Spleen (tissue), 11 donors: Measurements from ENCODE around the gene ZNF768. TPM values are rescaled to one million over a fixed set of nuclear protein-coding genes. Genes with fewer than 3 reads are reported as not detected.

Experiments
- DNase-seq: peaks from one replicate; pipeline ENCODE4 v3.0.0-alpha.2; 2020
- H3K27ac ChIP-seq, 8 donors: fragments of 200-600 bp; sonication (generic) in 7 of 8; 1 replicate in 4 of 8; 2 replicates in 4 of 8; pipeline versions ENCODE4 v1.5.0 to v1.8.0; 2016 to 2021; ENCODE audit warnings: inconsistent platforms in 4 of 8, mild to moderate bottlenecking in 4 of 8, moderate library complexity in 1 of 8
- H3K27me3 ChIP-seq, 7 donors: fragments of 200-600 bp; sonication (generic) in 6 of 7; replicated peaks in 1 of 7; 1 replicate in 4 of 7; 2 replicates in 3 of 7; pipeline versions ENCODE4 v1.5.0 to v1.8.0; 2016 to 2021; ENCODE audit warnings: inconsistent platforms in 3 of 7, mild to moderate bottlenecking in 1 of 7
- H3K36me3 ChIP-seq, 6 donors: fragments of 200-600 bp; sonication (generic) in 5 of 6; 1 replicate in 4 of 6; 2 replicates in 2 of 6; pipeline versions ENCODE4 v1.5.0 to v1.8.0; 2016 to 2021; ENCODE audit warnings: inconsistent platforms in 2 of 6
- H3K4me1 ChIP-seq, 6 donors: fragments of 200-600 bp; sonication (generic) in 5 of 6; 1 replicate in 3 of 6; 2 replicates in 3 of 6; pipeline versions ENCODE4 v1.5.0 to v1.8.0; 2016 to 2021; ENCODE audit warnings: inconsistent platforms in 3 of 6
- H3K4me3 ChIP-seq, 8 donors: fragments of 200-600 bp; sonication (generic) in 7 of 8; 1 replicate in 4 of 8; 2 replicates in 4 of 8; pipeline versions ENCODE4 v1.5.0 to v1.8.0; 2016 to 2021; ENCODE audit warnings: inconsistent platforms in 4 of 8, mild to moderate bottlenecking in 4 of 8, moderate library complexity in 2 of 8
- H3K9me3 ChIP-seq, 8 donors: fragments of 200-600 bp; sonication (generic) in 7 of 8; 1 replicate in 4 of 8; 2 replicates in 4 of 8; pipeline versions ENCODE4 v1.5.0 to v1.8.0; 2016 to 2021; ENCODE audit warnings: inconsistent platforms in 4 of 8
- CTCF ChIP-seq, 11 experiments: fragments of 200-600 bp in 7 of 11; fragments of 450-650 bp in 4 of 11; sonication (generic) in 4 of 11; IDR thresholded peaks in 8 of 11; conservative IDR thresholded peaks in 3 of 11; 1 replicate in 7 of 11; 2 replicates in 4 of 11; pipeline versions ENCODE4 v1.4.0 to v1.8.0; 2016 to 2021; ENCODE audit warnings: antibody characterized with exemption in 11 of 11, inconsistent platforms in 4 of 11, mild to moderate bottlenecking in 1 of 11
- POLR2A ChIP-seq, 3 donors: fragments of 450-650 bp; IDR thresholded peaks; one replicate each; pipeline ENCODE4 v1.5.1; 2017; ENCODE audit warnings: antibody characterized with exemption in 3 of 3, mild to moderate bottlenecking in 1 of 3
- POLR2AphosphoS5 ChIP-seq, 3 donors: sonication (generic); formaldehyde crosslinking; IDR thresholded peaks; one replicate each; pipeline ENCODE4 v1.5.1; 2017; ENCODE audit warnings: antibody characterized with exemption in 3 of 3
- WGBS, 5 donors: extraction: QIAGEN DNeasy Blood & Tissue Kit in 3 of 5; methylation state at CpG; one replicate each; pipeline versions ENCODE4 v1.1.5 to v1.1.7; 2013 to 2018; 5-methylcytosine and 5-hydroxymethylcytosine counted together
- intact Hi-C: fragments of 100-400 bp; cut with DNase I; formaldehyde crosslinking; loops from one replicate; pipeline ENCODE4 v1.15.0; 2023; ENCODE audit warnings: low total_unique reads
- microRNA-seq, 3 donors: library from miRNA; unstranded; fragments of <30 nt; microRNA quantifications; one replicate each; pipeline versions ENCODE4 to v1.1.0, GENCODE V29; 2019 to 2020
- polyA plus RNA-seq, 3 donors: library from polyadenylated mRNA; stranded (reverse); fragments of 200-250 nt; gene quantifications; one replicate each; pipeline ENCODE4 v1.2.1, GENCODE V29; 2013
- small RNA-seq, 4 donors: library from RNA; depleted of rRNA; stranded (forward); fragments of <200 nt; gene quantifications; one replicate each; pipeline ENCODE3, GENCODE V24; 2016
- total RNA-seq, 7 donors: library from RNA; depleted of rRNA in 3 of 7; stranded (reverse); fragments of >200 nt in 3 of 7; fragmentation: NEBNext Ultra II Directional in 4 of 7; extraction: Animal tissue kit (Norgen Biotek cat#: 25700) in 4 of 7; gene quantifications; one replicate each; pipeline versions ENCODE4 v1.1.0 to v1.2.1, GENCODE V29; 2016 to 2021
- donor health status: healthy with polysubstance abuse.
- donor health status: DM: no; HTN: no; CAD: no; lungs with moderate emphysema.
- donor health status: DM: no; HTN: no; CAD: no.
- donor health status: Bipolar disorder and iron deficiency.
- donor health status: healthy.
- donor health status: DM: no; HTN: no; CAD: no.
- donor health status: DM: yes; HTN: yes; CAD: no.

ZNF768 gene
- total and polyA plus RNA-seq, 10 donors = 17.0 to 33.1 (median 24.8) TPM

GRCh38 chr16:30476991-30477390 is 49.4 kb downstream of the ZNF768 start:
- peaks cover 0 to 79% (median 37%) of the 10 kb centered on the region in 6 donors for H3K36me3 ChIP-seq
- WGBS, 5 donors = 74 to 82% (median 77%) methylated on average over 3 of the region's 3 CpGs
- TF ChIP-seq POLR2A (IDR thresholded peaks at IDR 0.05) (no peak), POLR2AphosphoS5 (IDR thresholded peaks at IDR 0.05) (no peak), CTCF (IDR thresholded peaks at IDR 0.05 in 8 of 11, conservative IDR thresholded peaks at IDR 0.05 in 3 of 11) (no peak)

GRCh38 chr16:30474684-30475083 is 51.7 kb downstream of the ZNF768 start:
- no peak for TF ChIP-seq CTCF (IDR thresholded peaks at IDR 0.05 in 8 of 11, conservative IDR thresholded peaks at IDR 0.05 in 3 of 11)
- TF ChIP-seq POLR2AphosphoS5 (IDR thresholded peaks at IDR 0.05) = no peak
- TF ChIP-seq POLR2A (IDR thresholded peaks at IDR 0.05) = no peak
- Histone ChIP-seq H3K27me3 (peaks cover 0 to 13% (median 0%) of the 10 kb centered on the region in 7 donors), H3K4me1 (peaks cover 10 to 100% (median 69%) of the 10 kb centered on the region in 6 donors), H3K9me3 (no peaks in the 10 kb centered on the region), H3K36me3 (peaks cover 0 to 56% (median 21%) of the 10 kb centered on the region in 6 donors), H3K27ac (peak overlapping the region in 5 of 8 donors; percentile 81 to 92 (median 90)), H3K4me3 (peak overlapping the region in 7 of 8 donors; percentile 48 to 77 (median 55))
- DNase-seq = no peak
- intact Hi-C loops = no loop called here
- WGBS, 5 donors = 77 to 84% (median 80%) methylated on average over 7 of the region's 7 CpGs

More at GRCh38 chr16:30476991-30477390, 49.4 kb downstream of the ZNF768 start:
- Histone ChIP-seq H3K9me3 (no peaks in the 10 kb centered on the region), H3K4me1 (peaks cover 0 to 97% (median 46%) of the 10 kb centered on the region in 6 donors), H3K4me3 (no peak overlapping the region), H3K27me3 (peaks cover 0 to 13% (median 0%) of the 10 kb centered on the region in 7 donors), H3K27ac (peak overlapping the region in 2 of 8 donors; percentile 4 to 28)
- intact Hi-C loops = no loop called here
- DNase-seq = no peak

- DNase-seq = peak; percentile 84
- 38 to 64% (median 52%) methylated on average over 23 to 35 of the region's 35 CpGs for WGBS, 5 donors
- TF ChIP-seq POLR2A (IDR thresholded peaks at IDR 0.05) (no peak), POLR2AphosphoS5 (IDR thresholded peaks at IDR 0.05) (peak in 1 of 3 donors; percentile 37)
- H3K27me3 ChIP-seq = peaks cover 0 to 13% (median 0%) of the 10 kb centered on the region in 7 donors
- H3K9me3 ChIP-seq = no peaks in the 10 kb centered on the region
- peaks cover 10 to 100% (median 70%) of the 10 kb centered on the region in 6 donors for H3K4me1 ChIP-seq
- intact Hi-C loops = no loop called here
- peak overlapping the region; percentile 35 to 77 (median 54) for H3K4me3 ChIP-seq
- peaks cover 0 to 50% (median 17%) of the 10 kb centered on the region in 6 donors for H3K36me3 ChIP-seq
- H3K27ac ChIP-seq = peak overlapping the region; percentile 79 to 92 (median 86)
These were observed 52.3 kb downstream of the ZNF768 start for GRCh38 chr16:30474074-30474452.

Small RNAs within 50 kb of the gene (microRNA-seq; reads per million reads assigned to microRNA genes)
- gene MIR4518 = 0.36 to 4.2 (median 1.1) reads per million in 3 donors

Small RNAs within 50 kb of the gene (small RNA-seq; reads per million reads assigned to genes)
- gene MIR4518 (0 reads per million in 4 donors), gene RNU7-61P (0 reads per million in 4 donors)

Other genes starting within 250 kb of the ZNF768 start
- 10 to 100 TPM; 33.9 to 60.0 (median 55.8) TPM for gene CD2BP2, start 171.3 kb downstream of the ZNF768 start, total RNA-seq
- gene CD2BP2, start 171.3 kb downstream of the ZNF768 start, polyA plus RNA-seq = 10 to 100 TPM; 27.8 to 42.9 (median 42.9) TPM
- 10 to 100 TPM; 32.5 to 50.4 (median 45.8) TPM for gene TBC1D10B, start 156.1 kb downstream of the ZNF768 start, total RNA-seq
- 10 to 100 TPM; 17.3 to 33.3 (median 22.5) TPM for gene TBC1D10B, start 156.1 kb downstream of the ZNF768 start, polyA plus RNA-seq
- gene MYL11, start 151.8 kb downstream of the ZNF768 start, total RNA-seq = 1 to 10 TPM in 1 of 7 donors, not detected in 6; 1.4 TPM
- 1 to 10 TPM; 2.7 to 4.3 (median 2.8) TPM for gene MYL11, start 151.8 kb downstream of the ZNF768 start, polyA plus RNA-seq
- 100 to 1,000 TPM in 1 of 7 donors, 10 to 100 TPM in 6; 38.5 to 105 (median 72.4) TPM for gene SEPTIN1, start 144.0 kb downstream of the ZNF768 start, total RNA-seq
- 100 to 1,000 TPM; 154 to 199 (median 179) TPM for gene SEPTIN1, start 144.0 kb downstream of the ZNF768 start, polyA plus RNA-seq
- gene ZNF48, start 131.1 kb downstream of the ZNF768 start, total RNA-seq = 10 to 100 TPM in 3 of 7 donors, 1 to 10 TPM in 4; 7.1 to 10.4 (median 9.5) TPM
- 1 to 10 TPM; 2.7 to 5.7 (median 3.5) TPM for gene ZNF48, start 131.1 kb downstream of the ZNF768 start, polyA plus RNA-seq
- gene ZNF771, start 119.0 kb downstream of the ZNF768 start, total RNA-seq = 10 to 100 TPM in 1 of 7 donors, 1 to 10 TPM in 6; 2.2 to 10.2 (median 3.1) TPM
- gene ZNF771, start 119.0 kb downstream of the ZNF768 start, polyA plus RNA-seq = 1 to 10 TPM; 2.3 to 3.7 (median 3.1) TPM
- 10 to 100 TPM; 17.6 to 36.3 (median 28.6) TPM for gene DCTPP1, start 96.5 kb downstream of the ZNF768 start, total RNA-seq
- 10 to 100 TPM; 25.5 to 49.1 (median 41.9) TPM for gene DCTPP1, start 96.5 kb downstream of the ZNF768 start, polyA plus RNA-seq
- gene SEPHS2, start 80.7 kb downstream of the ZNF768 start, total RNA-seq = 10 to 100 TPM; 35.5 to 54.7 (median 43.7) TPM
- gene SEPHS2, start 80.7 kb downstream of the ZNF768 start, polyA plus RNA-seq = 10 to 100 TPM; 42.4 to 56.0 (median 49.5) TPM
- 100 to 1,000 TPM; 100 to 212 (median 153) TPM for gene ITGAL, start 53.8 kb downstream of the ZNF768 start, total RNA-seq
- gene ITGAL, start 53.8 kb downstream of the ZNF768 start, polyA plus RNA-seq = 10 to 100 TPM; 26.6 to 64.4 (median 51.1) TPM
- gene ZNF747, start 8.3 kb upstream of the ZNF768 start, total RNA-seq = 10 to 100 TPM in 6 of 7 donors, 1 to 10 TPM in 1; 7.7 to 16.1 (median 14.0) TPM
- gene ZNF747, start 8.3 kb upstream of the ZNF768 start, polyA plus RNA-seq = 1 to 10 TPM; 5.9 to 8.3 (median 6.4) TPM
- gene ZNF764, start 31.8 kb upstream of the ZNF768 start, total RNA-seq = 10 to 100 TPM; 11.6 to 18.6 (median 13.5) TPM
- gene ZNF764, start 31.8 kb upstream of the ZNF768 start, polyA plus RNA-seq = 1 to 10 TPM; 3.4 to 7.4 (median 4.1) TPM
- gene ZNF688, start 45.1 kb upstream of the ZNF768 start, total RNA-seq = 10 to 100 TPM; 10.7 to 26.3 (median 19.7) TPM
- 10 to 100 TPM; 27.5 to 43.5 (median 40.8) TPM for gene ZNF688, start 45.1 kb upstream of the ZNF768 start, polyA plus RNA-seq
- 10 to 100 TPM; 16.5 to 22.1 (median 18.6) TPM for gene ZNF785, start 59.1 kb upstream of the ZNF768 start, total RNA-seq
- gene ZNF785, start 59.1 kb upstream of the ZNF768 start, polyA plus RNA-seq = 1 to 10 TPM; 3.1 to 7.1 (median 3.5) TPM
- gene ZNF689, start 83.8 kb upstream of the ZNF768 start, total RNA-seq = 10 to 100 TPM in 5 of 7 donors, 1 to 10 TPM in 2; 6.3 to 14.6 (median 11.4) TPM
- gene ZNF689, start 83.8 kb upstream of the ZNF768 start, polyA plus RNA-seq = 1 to 10 TPM; 3.5 to 5.0 (median 3.7) TPM
- 10 to 100 TPM; 51.2 to 77.8 (median 61.8) TPM for gene PRR14, start 124.4 kb upstream of the ZNF768 start, total RNA-seq
- 100 to 1,000 TPM in 2 of 3 donors, 10 to 100 TPM in 1; 68.4 to 178 (median 148) TPM for gene PRR14, start 124.4 kb upstream of the ZNF768 start, polyA plus RNA-seq
- 100 to 1,000 TPM in 4 of 7 donors, 10 to 100 TPM in 3; 47.5 to 118 (median 102) TPM for gene FBRS, start 131.9 kb upstream of the ZNF768 start, total RNA-seq
- 10 to 100 TPM; 25.8 to 62.7 (median 43.7) TPM for gene FBRS, start 131.9 kb upstream of the ZNF768 start, polyA plus RNA-seq
- 10 to 100 TPM; 52.8 to 85.7 (median 72.7) TPM for gene SRCAP, start 172.6 kb upstream of the ZNF768 start, total RNA-seq
- 10 to 100 TPM in 1 of 3 donors, 1 to 10 TPM in 2; 1.2 to 19.0 (median 1.4) TPM for gene SRCAP, start 172.6 kb upstream of the ZNF768 start, polyA plus RNA-seq
- gene PHKG2, start 221.9 kb upstream of the ZNF768 start, total RNA-seq = 10 to 100 TPM; 28.5 to 36.7 (median 34.0) TPM
- 10 to 100 TPM; 30.3 to 51.6 (median 42.8) TPM for gene PHKG2, start 221.9 kb upstream of the ZNF768 start, polyA plus RNA-seq
- gene CFAP119, start 235.5 kb upstream of the ZNF768 start, total RNA-seq = 1 to 10 TPM; 3.1 to 7.2 (median 4.1) TPM
- gene CFAP119, start 235.5 kb upstream of the ZNF768 start, polyA plus RNA-seq = 10 to 100 TPM in 1 of 3 donors, 1 to 10 TPM in 2; 8.2 to 15.5 (median 8.3) TPM
- 100 to 1,000 TPM in 2 of 7 donors, 10 to 100 TPM in 5; 65.9 to 111 (median 88.8) TPM for gene RNF40, start 235.8 kb upstream of the ZNF768 start, total RNA-seq
- 10 to 100 TPM; 38.1 to 63.9 (median 50.0) TPM for gene RNF40, start 235.8 kb upstream of the ZNF768 start, polyA plus RNA-seq